KG1 (cell line): Measurements from ENCODE around the gene CERS2.

Experiments
- DNase-seq: peaks from one replicate; lab custom pipeline; 2025; lab: John Stamatoyannopoulos, UW

The CERS2 gene

GRCh38 chr1:150997949-150998348 is 23.3 kb upstream of the CERS2 start:
- no peak for DNase-seq

GRCh38 chr1:150997126-150997872 is 22.7 kb upstream of the CERS2 start:
- DNase-seq, result no peak

GRCh38 chr1:150995896-150996295 is 21.3 kb upstream of the CERS2 start:
- no peak for DNase-seq

GRCh38 chr1:150995460-150995859 is 20.8 kb upstream of the CERS2 start:
- no peak for DNase-seq

GRCh38 chr1:150994248-150994647 is 19.6 kb upstream of the CERS2 start:
- no peak for DNase-seq

GRCh38 chr1:150992626-150993025 is 18.0 kb upstream of the CERS2 start:
- DNase-seq, result no peak

- DNase-seq, result no peak
Measured at GRCh38 chr1:150987924-150988323, 13.3 kb upstream of the CERS2 start.

- no peak for DNase-seq
Measured at GRCh38 chr1:150985179-150985825, 10.7 kb upstream of the CERS2 start.

GRCh38 chr1:150981805-150982712 is 7.4 kb upstream of the CERS2 start, which contains the start of gene ANXA9:
TSS of gene ANXA9 (plus strand) at chr1:150982292. CDS start at chr1:150983106, 814 bp downstream.
- no peak for DNase-seq

- no peak for DNase-seq
Measured at GRCh38 chr1:150981177-150981804, 6.7 kb upstream of the CERS2 start.

GRCh38 chr1:150979092-150980056 is 4.7 kb upstream of the CERS2 start:
- DNase-seq, result peak; percentile 96

- peak; percentile 75 for DNase-seq
Measured at GRCh38 chr1:150976879-150977694, 2.5 kb upstream of the CERS2 start.

GRCh38 chr1:150976401-150976821 is 1.8 kb upstream of the CERS2 start:
- DNase-seq, result no peak

GRCh38 chr1:150973836-150974579 is 627 bp downstream of the CERS2 start:
- DNase-seq, result no peak

- no peak for DNase-seq
Measured at GRCh38 chr1:150973258-150973835, 1.3 kb downstream of the CERS2 start.

- no peak for DNase-seq
Measured at GRCh38 chr1:150972417-150972940, 2.2 kb downstream of the CERS2 start.

GRCh38 chr1:150971583-150972416 is 2.8 kb downstream of the CERS2 start:
- DNase-seq, result no peak
